ENCODE measurements around the gene NGFR.
"Not testable (repeated sequence)": the region's sequence is repeated elsewhere in the genome, so short reads cannot be mapped to it uniquely, and the experiment has no call there.

The NGFR gene

GRCh38 chr17:49548506-49549310 is 53.6 kb downstream of the NGFR start:
- peak; percentile 13 for DNase-seq

- no peak for DNase-seq
These were observed 54.2 kb downstream of the NGFR start for GRCh38 chr17:49549311-49549605.

DNA sequence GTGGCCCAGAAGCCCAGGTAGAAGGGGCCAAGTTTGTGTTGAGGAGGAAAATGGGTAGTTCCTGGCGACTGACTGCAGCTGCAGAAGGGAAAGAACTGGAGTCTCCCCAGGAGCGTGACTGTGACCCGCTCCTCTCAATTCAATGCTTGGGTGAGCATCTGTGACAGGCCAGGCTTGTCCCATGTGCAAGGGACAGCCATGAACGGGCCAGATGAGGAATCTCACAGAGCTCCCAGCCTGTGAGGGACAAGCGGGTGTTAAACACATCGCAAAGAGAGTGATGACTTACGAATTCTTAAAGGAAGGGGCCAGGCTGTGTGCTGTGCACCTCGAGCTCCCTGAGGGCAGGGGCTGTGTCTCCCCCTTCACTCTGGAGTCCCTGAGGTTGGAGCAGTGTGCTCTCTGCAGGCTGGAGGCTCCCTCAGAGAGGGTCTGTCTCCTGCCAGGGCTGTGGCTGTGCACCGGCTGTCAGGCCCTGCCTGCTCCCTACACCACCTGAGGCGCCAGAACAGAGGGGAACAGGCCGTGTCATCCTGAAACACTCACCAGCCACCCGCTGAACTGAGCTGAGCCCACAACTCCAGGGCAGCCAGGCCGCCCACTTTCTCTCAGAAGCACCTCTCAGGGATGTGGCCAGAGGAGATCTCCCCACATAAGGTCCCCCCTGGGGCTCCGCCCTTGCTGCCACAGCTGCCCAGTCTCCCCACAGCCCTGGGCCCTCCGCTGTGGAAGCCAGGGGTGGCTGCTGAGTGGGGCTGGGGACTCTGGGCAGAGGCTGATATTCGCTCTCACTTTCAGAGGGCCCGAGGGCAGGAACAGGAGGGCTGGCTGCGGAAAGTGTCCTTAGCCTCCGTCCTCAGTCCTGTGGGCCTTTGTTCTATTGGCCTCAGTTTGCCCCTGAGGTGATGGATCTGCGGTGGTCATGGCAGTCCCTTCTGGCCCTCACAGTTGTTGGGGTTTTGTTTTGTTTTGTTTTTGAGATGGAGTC is 54.9 kb downstream of the NGFR start:
- DNase-seq, result no peak

DNA sequence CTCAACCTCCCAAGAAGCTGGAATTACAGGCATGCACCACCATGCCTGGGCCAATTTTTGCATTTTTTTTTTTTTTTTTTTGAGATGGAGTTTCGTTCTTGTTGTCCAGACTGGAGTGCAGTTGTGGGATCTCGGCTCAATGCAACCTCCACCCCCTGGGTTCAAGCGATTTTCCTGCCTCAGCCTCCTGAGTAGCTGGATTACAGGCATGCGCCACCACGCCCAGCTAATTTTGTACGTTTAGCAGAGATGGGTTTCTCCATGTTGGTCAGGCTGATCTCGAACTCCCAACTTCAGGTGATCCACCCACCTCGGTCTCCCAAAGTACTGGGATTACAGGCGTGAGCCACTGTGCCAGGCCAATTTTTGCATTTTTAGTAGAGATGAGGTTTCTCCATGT is 55.7 kb downstream of the NGFR start:
- not testable (repeated sequence) for DNase-seq

DNA sequence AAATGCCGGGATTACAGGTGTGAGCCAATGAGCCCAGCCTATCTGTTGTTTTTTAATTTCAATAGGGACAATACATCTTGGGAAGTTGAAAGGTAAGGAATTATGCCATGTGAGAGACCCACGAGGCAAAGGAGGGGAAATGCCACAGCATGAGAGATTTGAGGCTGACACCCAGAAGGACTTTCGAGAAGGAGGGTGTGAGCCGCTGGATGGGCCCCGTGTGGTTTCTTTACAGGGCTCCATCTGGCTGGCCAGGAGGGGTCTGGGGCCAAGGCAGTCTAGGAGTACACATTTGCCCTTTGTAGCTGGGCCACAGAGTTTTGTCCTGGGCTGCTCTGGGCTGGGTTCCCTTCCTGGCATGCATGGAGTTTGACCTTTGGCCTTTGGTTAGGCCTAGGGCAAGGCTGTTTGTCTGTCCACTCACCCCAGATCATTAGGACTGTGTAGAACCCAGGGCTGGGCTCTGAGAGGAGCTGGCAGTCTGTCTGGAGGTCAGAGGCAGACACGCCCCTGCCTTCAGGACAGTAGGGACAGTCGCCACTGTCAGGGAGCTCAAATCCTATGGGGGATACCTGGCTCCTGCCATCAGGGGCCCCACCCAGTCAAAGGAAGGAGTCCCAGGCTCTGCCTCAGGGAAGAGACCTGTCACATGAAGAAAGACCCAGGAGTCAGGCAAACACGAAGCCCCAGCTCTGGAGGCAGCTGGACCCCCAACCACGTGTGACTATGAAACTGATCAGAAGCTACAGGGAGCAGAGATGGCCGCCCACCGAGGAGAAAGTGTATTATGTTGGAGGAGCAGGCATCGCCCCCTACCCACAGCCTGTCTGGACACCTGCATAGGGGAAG is 56.4 kb downstream of the NGFR start:
- DNase-seq, result no peak

DNA sequence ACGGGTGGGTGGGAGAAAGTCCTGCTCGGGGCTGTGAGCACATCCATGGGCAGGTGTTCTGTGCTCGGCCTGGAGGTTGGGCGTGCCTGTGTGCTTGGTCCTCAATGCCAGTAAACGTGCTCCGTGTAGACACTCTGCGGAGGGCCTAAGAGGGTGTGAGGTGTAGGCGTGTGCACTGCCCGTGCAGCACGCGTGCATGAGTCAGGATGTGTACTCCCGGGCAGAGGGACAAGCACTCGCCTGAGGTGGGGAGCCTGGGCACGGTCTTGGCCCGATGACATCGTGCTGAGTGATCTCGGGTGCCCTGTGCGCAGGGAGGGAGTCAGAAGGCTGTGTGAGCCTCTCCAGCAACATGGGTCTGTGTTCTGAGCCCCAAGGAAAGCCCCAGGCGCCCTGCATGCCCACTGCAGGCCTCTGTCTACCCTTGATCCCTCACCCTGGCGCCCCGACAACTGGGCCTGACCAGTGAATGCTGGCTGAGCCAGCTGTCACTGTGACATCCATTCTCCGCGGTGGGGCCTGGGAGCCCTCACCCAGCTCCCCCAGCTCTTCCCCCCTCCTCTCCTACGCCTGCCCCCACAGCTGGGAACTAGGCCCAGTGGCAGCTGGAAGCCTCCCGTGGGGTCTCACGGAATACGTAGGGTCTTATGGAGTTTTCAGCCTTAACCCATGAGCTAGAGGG is 57.1 kb downstream of the NGFR start:
- peak; percentile 15 for DNase-seq

- DNase-seq, result no peak
These were observed 58.7 kb downstream of the NGFR start for GRCh38 chr17:49553676-49554335.

- no peak for DNase-seq
These were observed 59.8 kb downstream of the NGFR start for GRCh38 chr17:49554694-49555494.

- DNase-seq, result no peak
These were observed 60.6 kb downstream of the NGFR start for GRCh38 chr17:49555495-49556222.

DNA sequence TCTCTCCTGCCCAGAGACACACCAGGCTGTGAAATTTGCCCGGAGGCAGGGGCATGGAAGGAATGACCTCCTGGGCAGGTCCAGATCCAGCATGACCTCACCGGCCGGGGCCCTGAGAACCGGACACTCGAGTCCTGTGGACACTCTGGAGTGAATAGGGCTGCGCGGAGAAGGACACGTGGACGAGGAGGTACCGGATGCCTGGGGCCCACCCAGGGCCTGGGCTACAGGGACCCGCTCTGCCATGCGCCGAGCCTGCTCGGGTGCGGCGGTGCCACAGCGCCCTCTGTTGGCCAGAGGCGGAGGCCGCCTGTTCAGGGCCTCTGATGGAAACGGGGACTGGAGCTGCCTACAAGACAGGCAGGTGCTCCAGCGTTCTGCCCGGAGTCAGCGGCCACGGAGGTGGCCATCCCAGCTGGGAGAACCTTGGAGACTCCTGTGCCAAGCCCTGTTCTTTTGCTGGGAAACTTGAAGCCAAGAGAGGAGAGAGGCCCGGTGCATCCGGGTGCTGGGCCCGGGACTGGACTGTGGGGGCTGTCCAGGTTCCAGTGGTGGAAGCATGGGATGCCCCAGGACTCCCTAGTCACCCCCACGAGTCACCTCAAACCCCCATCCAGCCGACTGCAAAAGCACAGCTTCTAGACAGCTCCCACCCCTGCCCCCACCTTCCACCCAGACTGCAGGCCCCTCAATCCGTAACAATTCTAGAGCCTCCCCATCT is 61.3 kb downstream of the NGFR start:
- DNase-seq, result peak; percentile 46

DNA sequence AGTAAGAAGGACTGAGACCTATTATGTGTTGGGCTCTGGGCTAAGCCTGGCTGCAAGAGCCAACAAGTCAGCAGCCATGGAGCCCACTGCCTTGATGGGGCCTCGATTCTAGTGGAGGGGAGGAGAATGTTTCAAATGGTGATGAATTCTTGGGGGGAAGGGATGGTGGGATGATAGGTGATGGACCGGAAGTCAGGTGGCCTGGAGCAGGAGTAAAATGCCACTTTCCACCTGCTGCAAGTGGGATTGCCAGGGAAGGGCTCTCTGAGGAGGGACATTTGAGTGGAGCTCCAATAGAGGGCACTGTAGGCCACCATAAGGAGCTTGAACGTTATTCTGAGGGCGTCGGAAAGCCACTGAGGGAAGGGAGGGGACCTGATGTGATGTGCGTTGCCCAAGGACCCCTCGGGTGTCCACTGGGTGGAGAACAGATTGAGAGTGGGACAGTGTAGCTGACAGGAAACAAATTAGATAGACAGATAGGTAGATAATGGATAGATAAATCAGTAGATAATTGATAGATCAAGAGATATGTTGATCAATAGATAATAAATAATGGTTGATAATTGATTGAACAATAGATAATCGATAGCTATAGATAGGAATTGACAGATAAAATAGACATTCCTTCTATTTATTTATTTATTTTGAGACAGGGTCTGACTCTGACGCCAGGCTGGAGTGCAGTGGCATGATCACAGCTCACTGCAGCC is 62.4 kb downstream of the NGFR start:
- peak; percentile 49 for DNase-seq
